Activated CD4-positive, alpha-beta T cell treated with anti-CD3 and anti-CD28 coated beads, Interleukin-2, amount 10 ng/mL, durations not matched to agents 24 days and 14 days (primary cell): ENCODE results near the gene TMTC2. TPM values are rescaled to one million over a fixed set of nuclear protein-coding genes. Genes with fewer than 3 reads are reported as not detected.

Experiments used
- DNase-seq: peaks from one replicate; pipeline ENCODE4 v3.0.0; 2022
- H3K27ac Mint-ChIP-seq: one replicate; pipeline ENCODE4 v1.8.0; 2022; ENCODE audit warnings: mild to moderate bottlenecking, mixed read lengths
- H3K27me3 Mint-ChIP-seq: one replicate; pipeline ENCODE4 v1.8.0; 2022; ENCODE audit warnings: mixed read lengths
- H3K36me3 Mint-ChIP-seq: one replicate; pipeline ENCODE4 v1.8.0; 2022; ENCODE audit warnings: low read depth, mild to moderate bottlenecking, mixed read lengths
- H3K4me1 Mint-ChIP-seq: one replicate; pipeline ENCODE4 v1.8.0; 2021; ENCODE audit warnings: mixed read lengths
- H3K4me3 Mint-ChIP-seq: one replicate; pipeline ENCODE4 v1.8.0; 2022; ENCODE audit warnings: mild to moderate bottlenecking, moderate library complexity, mixed read lengths
- H3K9me3 Mint-ChIP-seq: one replicate; pipeline ENCODE4 v1.8.0; 2021; ENCODE audit warnings: mixed read lengths
- intact Hi-C: fragments of 100-400 bp; cut with micrococcal nuclease; formaldehyde crosslinking; loops from one replicate; pipeline ENCODE4 v1.15.1; 2023
- total RNA-seq: library from RNA; stranded (reverse); gene quantifications from 2 replicates; pipeline ENCODE4 v1.2.3, GENCODE V29; 2022

Gene TMTC2
- total RNA-seq, 1 donor from 2014 or later, result 2.5 TPM

DNA sequence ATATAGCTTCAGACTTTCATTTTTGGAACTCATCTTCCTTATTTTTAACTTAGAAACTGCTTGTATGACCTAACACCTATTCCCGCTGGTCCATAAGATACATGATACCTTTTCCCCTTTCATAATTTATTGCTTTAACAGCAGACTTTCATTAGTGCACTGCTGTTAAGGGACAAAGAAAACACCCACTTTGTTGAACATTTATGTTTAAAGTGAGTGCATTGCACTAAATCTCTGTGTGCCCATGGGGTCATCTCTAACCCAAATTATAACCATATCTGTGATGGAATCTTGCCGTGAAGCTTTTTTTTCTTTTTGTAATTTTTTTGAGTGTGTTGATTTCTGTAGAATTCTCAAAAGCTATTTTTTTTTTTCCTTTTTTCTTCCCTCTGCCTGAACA, 261.8 kb downstream of the TMTC2 start:
- no peaks in the 10 kb centered on the region for H3K27me3 Mint-ChIP-seq
- no peaks in the 10 kb centered on the region for H3K4me1 Mint-ChIP-seq
- no peaks in the 10 kb centered on the region for H3K9me3 Mint-ChIP-seq
- DNase-seq, result no peak
- H3K36me3 Mint-ChIP-seq, result no peaks in the 10 kb centered on the region
- H3K27ac Mint-ChIP-seq, result no peak overlapping the region
- H3K4me3 Mint-ChIP-seq, result no peak overlapping the region
- intact Hi-C loops, result no loop called here

DNA sequence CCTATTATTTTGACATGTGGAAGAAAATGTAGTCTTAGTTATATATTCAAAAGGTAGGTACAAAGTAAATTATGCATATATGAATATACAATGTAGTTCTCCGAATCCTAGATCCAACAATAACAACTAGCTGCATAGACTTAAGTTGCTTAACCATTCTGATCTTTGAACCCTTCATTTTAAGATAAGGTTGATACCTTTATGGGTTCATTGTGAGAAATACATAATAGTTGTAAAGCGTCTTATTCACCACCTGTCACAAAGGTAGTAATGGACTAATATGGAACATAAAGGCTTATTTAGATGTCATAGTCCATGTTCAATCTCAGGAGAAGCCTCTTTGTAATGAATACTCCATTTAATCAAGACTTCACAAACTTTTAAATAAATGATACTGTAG, 263.6 kb downstream of the TMTC2 start:
- Mint-ChIP-seq H3K4me1 (no peaks in the 10 kb centered on the region), H3K36me3 (no peaks in the 10 kb centered on the region), H3K9me3 (no peaks in the 10 kb centered on the region), H3K4me3 (no peak overlapping the region), H3K27me3 (no peaks in the 10 kb centered on the region), H3K27ac (no peak overlapping the region)
- DNase-seq, result no peak
- intact Hi-C loops, result no loop called here

DNA sequence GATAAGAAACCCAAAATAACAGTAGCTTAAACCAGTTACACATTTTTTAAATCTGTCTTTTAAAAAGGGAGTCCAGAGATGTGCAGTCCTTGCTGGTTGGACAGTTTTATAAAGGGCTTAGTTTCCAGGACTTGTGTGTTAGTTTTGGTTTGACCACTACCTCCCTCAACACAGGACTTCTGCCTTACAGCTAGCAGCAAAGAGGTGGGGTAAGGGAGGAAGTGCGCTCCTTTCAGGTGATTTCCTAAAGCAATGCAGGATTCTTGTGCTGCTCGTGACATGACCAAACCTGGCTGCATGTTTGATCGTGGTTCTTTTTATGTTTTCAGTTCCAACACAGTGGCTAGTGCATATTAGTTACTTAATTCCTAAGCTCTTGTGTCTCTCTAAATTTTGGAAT, 266.2 kb downstream of the TMTC2 start:
- DNase-seq, result no peak
- Mint-ChIP-seq H3K27ac (no peak overlapping the region), H3K4me1 (no peaks in the 10 kb centered on the region), H3K9me3 (no peaks in the 10 kb centered on the region), H3K27me3 (no peaks in the 10 kb centered on the region), H3K4me3 (no peak overlapping the region), H3K36me3 (no peaks in the 10 kb centered on the region)
- intact Hi-C loops, result no loop called here

DNA sequence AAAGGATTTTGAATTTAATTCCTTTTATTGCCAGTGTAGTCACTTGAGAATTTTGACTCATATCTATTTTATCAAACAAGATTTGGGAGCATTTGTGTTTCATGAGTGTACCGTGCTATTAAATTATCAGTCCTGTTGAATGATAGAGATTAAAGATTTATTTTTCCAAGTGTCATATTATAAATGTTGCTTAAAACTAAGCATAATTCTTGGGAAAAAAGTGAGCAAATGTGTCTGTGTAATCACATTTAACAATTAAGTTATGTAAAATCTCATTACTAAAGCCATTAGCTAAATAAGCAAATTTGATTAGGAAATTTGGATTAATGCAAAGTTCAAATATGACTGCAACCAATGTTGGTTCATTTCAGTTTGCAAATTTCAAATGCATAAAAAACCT, 266.7 kb downstream of the TMTC2 start:
- Mint-ChIP-seq H3K27ac (no peak overlapping the region), H3K4me3 (no peak overlapping the region), H3K9me3 (no peaks in the 10 kb centered on the region)

DNA sequence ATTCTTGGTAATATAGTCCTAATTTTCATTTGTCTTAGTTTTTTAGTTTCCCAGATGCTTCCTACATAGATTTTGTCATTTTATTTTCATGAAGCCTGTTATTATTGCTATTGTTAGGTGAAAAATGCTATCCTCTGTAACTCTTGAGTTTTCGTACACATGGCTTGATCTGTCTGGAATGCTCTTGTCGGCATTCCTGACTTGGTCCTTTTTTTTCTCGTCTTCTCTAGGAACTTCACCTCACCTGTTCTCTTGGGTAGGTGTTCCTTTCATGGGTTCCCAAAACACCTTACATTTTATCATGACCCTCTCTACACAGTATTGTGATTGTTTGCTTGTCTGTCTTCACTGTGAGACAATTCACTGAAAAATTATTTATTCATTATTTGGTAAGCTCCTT, 267.4 kb downstream of the TMTC2 start:
- Mint-ChIP-seq H3K36me3 (no peaks in the 10 kb centered on the region), H3K4me3 (no peak overlapping the region), H3K27ac (no peak overlapping the region), H3K9me3 (no peaks in the 10 kb centered on the region), H3K27me3 (no peaks in the 10 kb centered on the region), H3K4me1 (no peaks in the 10 kb centered on the region)
- no peak for DNase-seq
- intact Hi-C loops, result no loop called here

More for the DNA sequence above, 266.7 kb downstream of the TMTC2 start:
- intact Hi-C loops, result no loop called here
- H3K27me3 Mint-ChIP-seq, result no peaks in the 10 kb centered on the region
- no peaks in the 10 kb centered on the region for H3K4me1 Mint-ChIP-seq
- DNase-seq, result no peak
- no peaks in the 10 kb centered on the region for H3K36me3 Mint-ChIP-seq

DNA sequence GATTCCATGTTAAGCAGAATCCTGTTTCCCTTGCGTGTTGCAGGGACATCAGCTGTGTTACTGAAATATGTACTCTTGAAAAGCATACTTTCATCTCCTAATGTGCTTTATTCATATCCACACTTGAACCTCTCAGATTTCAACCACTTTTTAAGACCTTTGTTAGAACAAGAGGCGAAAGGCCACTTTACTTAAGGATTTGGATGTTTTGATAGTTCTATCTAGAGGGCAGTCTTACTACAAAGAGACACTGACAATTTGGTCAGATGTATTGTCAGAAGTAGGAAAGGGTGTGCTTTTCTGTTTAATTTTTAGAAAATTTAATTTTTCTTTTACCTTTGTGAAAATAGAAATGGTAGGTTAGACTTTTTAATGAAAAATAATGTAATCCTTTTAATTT, 267.9 kb downstream of the TMTC2 start:
- H3K4me1 Mint-ChIP-seq, result peaks cover under 1% of the 10 kb centered on the region
- no peaks in the 10 kb centered on the region for H3K27me3 Mint-ChIP-seq
- intact Hi-C loops, result no loop called here
- H3K36me3 Mint-ChIP-seq, result no peaks in the 10 kb centered on the region
- H3K4me3 Mint-ChIP-seq, result no peak overlapping the region
- peaks cover 1% of the 10 kb centered on the region for H3K9me3 Mint-ChIP-seq
- DNase-seq, result no peak
- H3K27ac Mint-ChIP-seq, result no peak overlapping the region

DNA sequence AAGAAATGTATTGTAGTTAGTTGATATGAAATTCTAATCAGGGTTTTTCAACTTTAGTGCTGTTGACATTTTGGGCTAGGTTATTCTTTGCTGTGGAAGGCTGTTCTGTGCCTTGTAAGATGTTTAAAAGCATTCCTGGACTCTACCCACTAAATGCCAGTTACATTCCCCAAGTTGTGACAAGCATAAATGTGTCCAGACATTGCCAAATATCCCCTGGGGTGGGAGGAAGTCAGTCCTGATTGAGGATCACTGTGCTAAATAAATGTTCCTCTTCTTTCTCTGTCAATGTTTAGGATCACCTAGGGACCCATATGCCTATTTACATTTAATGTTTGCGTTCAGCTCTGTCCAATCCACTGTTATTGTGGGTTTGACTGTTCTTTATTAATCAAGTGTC, 268.3 kb downstream of the TMTC2 start:
- H3K27me3 Mint-ChIP-seq, result no peaks in the 10 kb centered on the region
- intact Hi-C loops, result no loop called here
- H3K4me1 Mint-ChIP-seq, result peaks cover 4% of the 10 kb centered on the region
- H3K9me3 Mint-ChIP-seq, result peaks cover 4% of the 10 kb centered on the region
- DNase-seq, result no peak
- no peaks in the 10 kb centered on the region for H3K36me3 Mint-ChIP-seq
- no peak overlapping the region for H3K27ac Mint-ChIP-seq
- no peak overlapping the region for H3K4me3 Mint-ChIP-seq

DNA sequence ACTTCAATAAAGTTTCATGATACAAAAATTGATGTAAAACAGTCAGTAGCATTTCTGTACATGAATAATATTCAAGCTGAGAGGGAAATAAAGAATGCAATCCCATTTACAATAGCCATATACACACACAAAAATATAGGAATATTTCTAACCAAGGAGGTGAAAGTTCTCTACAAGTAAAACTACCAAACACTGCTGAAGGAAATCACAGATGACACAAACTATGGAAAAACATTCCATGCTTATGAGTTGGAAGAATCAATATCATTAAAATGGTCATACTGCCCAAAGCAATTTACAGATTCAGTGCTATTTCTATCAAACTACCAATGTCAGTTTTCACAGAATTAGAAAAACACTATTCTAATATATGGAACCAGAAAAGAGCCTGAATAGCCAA, 272.3 kb downstream of the TMTC2 start:
- Mint-ChIP-seq H3K27ac (no peak overlapping the region), H3K4me3 (no peak overlapping the region), H3K4me1 (peaks cover 4% of the 10 kb centered on the region), H3K36me3 (no peaks in the 10 kb centered on the region), H3K27me3 (no peaks in the 10 kb centered on the region), H3K9me3 (peaks cover 4% of the 10 kb centered on the region)
- DNase-seq, result no peak
- intact Hi-C loops, result no loop called here

DNA sequence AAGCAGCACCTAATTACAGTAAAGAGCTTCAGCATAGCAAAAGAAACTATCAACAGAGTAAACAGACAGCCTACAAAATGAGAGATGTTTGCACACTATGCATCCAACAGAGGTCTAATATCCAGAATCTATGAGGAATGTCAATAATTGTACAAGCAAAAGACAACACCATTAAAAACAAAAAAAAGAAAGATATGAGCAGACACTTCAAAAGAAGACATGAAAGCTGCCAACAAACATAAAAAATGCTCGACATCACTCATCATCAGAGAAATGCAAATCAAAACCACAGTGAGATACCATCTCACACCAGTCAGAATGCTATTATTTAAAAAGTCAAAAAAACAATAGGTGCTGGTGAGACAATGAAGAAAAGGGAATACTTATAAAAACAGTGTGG, 273.1 kb downstream of the TMTC2 start:
- DNase-seq, result no peak
- intact Hi-C loops, result no loop called here
- H3K4me1 Mint-ChIP-seq, result peaks cover 4% of the 10 kb centered on the region
- no peaks in the 10 kb centered on the region for H3K36me3 Mint-ChIP-seq
- H3K4me3 Mint-ChIP-seq, result no peak overlapping the region
- peaks cover 4% of the 10 kb centered on the region for H3K9me3 Mint-ChIP-seq
- H3K27ac Mint-ChIP-seq, result no peak overlapping the region
- H3K27me3 Mint-ChIP-seq, result no peaks in the 10 kb centered on the region

DNA sequence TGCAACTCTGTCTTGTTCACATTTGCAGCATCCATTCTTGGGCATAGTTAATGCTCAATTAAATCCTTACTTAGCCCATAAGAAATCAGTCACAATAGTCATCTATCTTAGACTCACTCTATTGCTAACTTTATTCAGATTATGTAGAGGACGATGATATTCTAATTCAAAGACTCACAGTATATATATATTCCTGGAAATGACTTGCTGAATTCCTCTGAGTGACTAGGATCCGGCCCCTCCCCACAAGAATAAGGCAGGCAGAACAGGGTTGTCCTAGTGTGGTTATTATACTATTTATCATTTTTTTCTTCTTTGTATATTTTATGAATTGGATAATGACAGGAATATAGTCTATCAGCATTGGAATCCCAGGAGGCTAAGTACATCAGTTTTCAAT, 275.1 kb downstream of the TMTC2 start:
- peaks cover 4% of the 10 kb centered on the region for H3K4me1 Mint-ChIP-seq
- no peak for DNase-seq
- intact Hi-C loops, result no loop called here
- no peaks in the 10 kb centered on the region for H3K36me3 Mint-ChIP-seq
- H3K27me3 Mint-ChIP-seq, result no peaks in the 10 kb centered on the region
- H3K4me3 Mint-ChIP-seq, result no peak overlapping the region
- peaks cover 4% of the 10 kb centered on the region for H3K9me3 Mint-ChIP-seq
- H3K27ac Mint-ChIP-seq, result no peak overlapping the region

DNA sequence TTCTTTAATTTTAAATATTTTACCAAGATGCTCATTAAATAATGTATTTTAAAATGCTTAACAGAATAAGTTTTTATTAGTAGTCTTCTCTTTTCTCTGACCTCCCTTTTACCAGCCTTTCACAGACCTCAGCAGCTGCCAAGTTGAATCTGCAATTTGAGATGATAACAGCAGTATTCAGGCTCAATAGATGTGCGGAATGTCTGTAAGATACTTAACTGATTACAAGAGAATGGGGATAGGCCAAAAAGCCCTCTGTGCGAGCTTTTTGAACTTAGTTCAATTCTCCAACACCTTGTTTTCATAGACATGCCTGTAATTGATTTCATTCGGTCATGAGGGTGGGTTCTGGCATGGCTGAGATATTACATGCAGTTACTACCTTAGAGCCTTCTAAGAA, 277.2 kb downstream of the TMTC2 start:
- DNase-seq, result no peak
- intact Hi-C loops, result no loop called here
- Mint-ChIP-seq H3K27me3 (no peaks in the 10 kb centered on the region), H3K27ac (no peak overlapping the region), H3K9me3 (peaks cover 4% of the 10 kb centered on the region), H3K4me3 (no peak overlapping the region), H3K4me1 (peaks cover 4% of the 10 kb centered on the region), H3K36me3 (no peaks in the 10 kb centered on the region)

DNA sequence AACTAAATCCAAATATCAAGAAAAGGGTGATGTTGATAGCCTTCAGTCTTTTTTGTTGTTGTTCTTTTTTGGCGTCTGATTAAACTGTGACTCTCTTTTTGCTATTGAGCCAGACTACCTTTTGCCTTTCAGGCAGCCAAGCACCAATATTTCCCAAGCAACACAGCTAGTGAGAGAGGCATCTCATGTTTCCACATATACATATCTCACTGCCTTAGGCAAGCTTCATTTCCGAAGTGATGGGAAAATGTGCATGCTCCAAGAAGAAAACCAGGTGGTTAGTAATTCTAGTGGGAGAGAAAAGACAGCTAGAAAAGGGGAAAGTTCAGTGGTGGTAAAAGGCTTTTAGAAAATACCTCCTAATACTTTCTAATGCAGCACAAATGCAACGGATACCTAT, 277.7 kb downstream of the TMTC2 start:
- Mint-ChIP-seq H3K4me3 (no peak overlapping the region), H3K36me3 (no peaks in the 10 kb centered on the region), H3K27me3 (no peaks in the 10 kb centered on the region), H3K4me1 (peaks cover 4% of the 10 kb centered on the region), H3K27ac (no peak overlapping the region), H3K9me3 (peaks cover 4% of the 10 kb centered on the region)
- intact Hi-C loops, result no loop called here
- DNase-seq, result no peak

DNA sequence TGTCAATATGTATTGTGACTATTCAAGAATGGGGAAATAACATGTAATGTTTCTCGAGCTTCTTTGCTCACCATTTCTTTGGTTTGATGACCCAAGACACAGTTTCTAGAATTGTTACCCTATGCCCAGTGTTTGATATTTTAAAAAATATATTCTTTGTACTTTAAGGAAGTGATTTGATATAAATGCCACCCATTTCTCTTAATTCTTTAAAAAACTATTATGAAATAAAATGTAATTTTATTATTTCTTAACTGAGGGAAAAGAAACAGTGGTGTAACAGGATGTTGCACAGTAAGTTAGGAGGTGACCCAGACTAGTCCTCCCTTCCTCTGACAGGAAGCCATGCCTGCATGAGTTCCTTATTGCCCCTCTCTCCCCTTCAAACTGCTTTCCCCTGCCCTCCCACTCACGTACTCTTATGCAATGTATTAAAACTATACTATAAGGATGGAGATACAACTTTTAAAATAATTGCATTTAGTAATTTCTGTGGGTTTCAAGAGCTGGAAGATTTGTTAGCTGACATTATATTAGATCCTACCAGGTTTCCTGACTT, 279.4 kb downstream of the TMTC2 start:
- Mint-ChIP-seq H3K27ac (no peak overlapping the region), H3K4me3 (no peak overlapping the region)
- intact Hi-C loops, result no loop called here

DNA sequence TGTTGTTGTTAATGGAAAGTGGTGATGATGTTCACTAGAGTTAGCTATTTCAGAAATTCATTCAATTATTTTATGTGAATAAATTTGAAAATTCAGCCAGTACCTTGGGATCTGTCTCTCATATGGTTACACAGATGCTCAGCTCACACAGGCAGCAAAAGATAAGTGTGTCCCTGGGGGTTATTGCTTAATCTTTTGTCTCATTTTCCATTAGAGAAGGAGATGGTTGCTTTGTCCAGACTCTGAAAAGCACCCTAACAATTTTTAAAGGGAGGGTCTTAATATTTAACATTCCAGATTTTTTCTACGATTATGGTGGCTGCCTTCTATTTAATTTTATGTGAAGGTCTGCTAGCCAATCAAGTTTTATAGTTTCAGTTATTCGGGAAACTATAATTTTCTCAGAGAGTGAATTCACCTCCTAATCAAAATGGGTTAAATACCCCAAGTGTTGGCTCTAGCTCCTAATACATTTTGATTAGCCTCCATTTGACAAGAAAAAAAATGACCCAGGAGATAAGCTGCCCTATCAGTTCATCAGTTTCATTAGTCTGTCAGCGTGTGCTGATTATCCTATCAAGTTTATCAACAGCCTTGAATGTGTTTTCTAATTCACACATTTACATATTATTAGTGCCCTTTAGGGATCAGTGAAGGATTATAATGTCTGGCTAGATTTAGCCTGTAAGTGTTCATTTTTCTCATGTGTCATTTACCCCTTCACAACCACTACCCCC, 282.1 kb downstream of the TMTC2 start:
- no peaks in the 10 kb centered on the region for H3K9me3 Mint-ChIP-seq
- intact Hi-C loops, result no loop called here
- H3K4me3 Mint-ChIP-seq, result no peak overlapping the region
- no peaks in the 10 kb centered on the region for H3K27me3 Mint-ChIP-seq
- H3K36me3 Mint-ChIP-seq, result no peaks in the 10 kb centered on the region
- no peak overlapping the region for H3K27ac Mint-ChIP-seq
- DNase-seq, result no peak
- H3K4me1 Mint-ChIP-seq, result no peaks in the 10 kb centered on the region

More for the DNA sequence above, 279.4 kb downstream of the TMTC2 start:
- no peak for DNase-seq
- H3K4me1 Mint-ChIP-seq, result no peaks in the 10 kb centered on the region
- no peaks in the 10 kb centered on the region for H3K27me3 Mint-ChIP-seq
- no peaks in the 10 kb centered on the region for H3K36me3 Mint-ChIP-seq
- H3K9me3 Mint-ChIP-seq, result no peaks in the 10 kb centered on the region

DNA sequence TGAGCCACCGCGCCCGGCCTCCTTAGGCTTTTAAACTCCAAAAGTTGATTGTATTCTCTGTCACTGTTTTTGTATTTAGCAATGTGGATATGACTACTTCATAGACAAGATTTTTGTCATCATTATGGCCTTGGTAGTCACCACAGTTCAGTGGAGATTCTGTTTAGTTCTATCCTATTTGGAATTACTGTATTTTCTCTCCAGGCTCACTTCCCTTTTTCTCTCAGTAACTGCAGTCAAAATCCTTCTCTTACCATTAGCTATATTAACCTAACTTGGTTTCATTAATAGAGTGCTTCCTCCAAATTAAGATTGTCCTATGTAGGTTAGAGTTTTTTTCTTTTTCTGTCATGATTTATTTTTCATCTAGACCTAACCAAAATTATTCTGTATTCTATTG, 283.9 kb downstream of the TMTC2 start:
- H3K4me1 Mint-ChIP-seq, result no peaks in the 10 kb centered on the region

More for the DNA sequence above, 283.9 kb downstream of the TMTC2 start:
- H3K36me3 Mint-ChIP-seq, result no peaks in the 10 kb centered on the region
- intact Hi-C loops, result no loop called here
- H3K9me3 Mint-ChIP-seq, result no peaks in the 10 kb centered on the region
- H3K27me3 Mint-ChIP-seq, result no peaks in the 10 kb centered on the region
- no peak overlapping the region for H3K27ac Mint-ChIP-seq
- H3K4me3 Mint-ChIP-seq, result no peak overlapping the region
- no peak for DNase-seq
